HG03175 (cell line): ENCODE results near the gene LATS1.
"Not testable (repeated sequence)": the region's sequence is repeated elsewhere in the genome, so short reads cannot be mapped to it uniquely, and the experiment has no call there.

Source experiments
- ATAC-seq: cut with Tn5 transposase; IDR thresholded peaks from one replicate; pipeline ENCODE4 v1.9.1; 2021; ENCODE audit warnings: mild to moderate bottlenecking, moderate library complexity; ENCODE audit not compliant: unreplicated experiment

Gene LATS1

GRCh38 chr6:149729824-149730223, 11.9 kb upstream of the LATS1 start:
- ATAC-seq: no peak

- ATAC-seq: no peak
Observed at GRCh38 chr6:149728499-149729234, 10.8 kb upstream of the LATS1 start.

DNA sequence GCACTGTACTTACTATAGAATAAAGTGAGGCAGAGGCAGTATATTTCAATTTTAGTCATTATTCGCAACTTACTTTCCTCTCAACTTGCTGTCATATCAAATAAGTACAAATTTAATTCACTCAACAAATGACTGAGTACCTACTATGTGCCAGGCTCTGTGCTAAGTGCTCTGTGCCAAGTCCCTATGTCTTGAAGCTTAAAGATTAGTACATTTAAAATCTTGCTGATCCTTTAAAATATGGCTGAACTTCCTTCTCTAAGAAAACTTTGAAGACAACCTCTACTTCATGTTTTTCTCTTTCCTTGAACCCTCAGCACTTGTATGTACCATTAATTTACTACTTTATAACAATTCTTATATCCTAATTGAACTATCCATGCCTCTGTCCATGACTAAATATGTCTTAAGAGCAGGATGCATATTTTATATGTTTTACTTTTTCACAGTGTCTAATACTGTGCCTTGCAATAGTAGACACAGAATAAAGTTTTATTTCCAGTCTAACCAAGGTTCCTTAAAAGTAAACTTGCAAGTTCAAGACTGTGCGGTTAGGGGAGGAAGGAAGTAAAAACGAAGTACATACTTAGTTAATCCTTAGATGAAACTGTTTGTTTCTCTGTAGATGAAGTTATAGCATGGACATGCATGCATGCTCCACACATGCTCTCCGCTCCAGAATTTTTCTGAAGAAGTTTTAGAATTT, 10.0 kb upstream of the LATS1 start:
- ATAC-seq: no peak

DNA sequence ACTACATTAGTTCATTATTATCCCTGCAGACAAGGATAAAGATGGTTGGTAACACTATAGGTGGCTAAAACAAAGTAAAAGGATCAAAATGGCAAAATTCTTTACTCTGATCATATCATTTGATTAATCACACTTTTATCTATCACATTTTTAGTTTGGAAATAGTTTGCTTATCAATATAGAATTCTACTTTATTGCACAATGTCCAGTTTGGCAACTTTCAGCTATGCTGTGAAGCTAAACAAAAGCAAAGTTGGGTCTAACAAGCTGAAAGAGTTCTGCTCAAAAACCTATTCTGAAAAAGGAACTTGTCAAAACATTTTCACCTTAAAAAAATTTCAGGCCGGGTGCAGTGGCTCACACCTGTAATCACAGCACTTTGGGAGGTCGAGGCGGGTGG, 7.9 kb upstream of the LATS1 start:
- no peak for ATAC-seq

- ATAC-seq: peak; percentile 53
Observed at GRCh38 chr6:149723771-149724417, 6.0 kb upstream of the LATS1 start.

- ATAC-seq: no peak
Observed at GRCh38 chr6:149723262-149723661, 5.4 kb upstream of the LATS1 start.

GRCh38 chr6:149719531-149719930, 1.6 kb upstream of the LATS1 start:
- no peak for ATAC-seq

- ATAC-seq: no peak
Observed at GRCh38 chr6:149717255-149717587, 680 bp downstream of the LATS1 start.

GRCh38 chr6:149716181-149716963, 1.5 kb downstream of the LATS1 start:
- ATAC-seq: no peak

- ATAC-seq: no peak
Observed at GRCh38 chr6:149714442-149714841, 3.5 kb downstream of the LATS1 start.

DNA sequence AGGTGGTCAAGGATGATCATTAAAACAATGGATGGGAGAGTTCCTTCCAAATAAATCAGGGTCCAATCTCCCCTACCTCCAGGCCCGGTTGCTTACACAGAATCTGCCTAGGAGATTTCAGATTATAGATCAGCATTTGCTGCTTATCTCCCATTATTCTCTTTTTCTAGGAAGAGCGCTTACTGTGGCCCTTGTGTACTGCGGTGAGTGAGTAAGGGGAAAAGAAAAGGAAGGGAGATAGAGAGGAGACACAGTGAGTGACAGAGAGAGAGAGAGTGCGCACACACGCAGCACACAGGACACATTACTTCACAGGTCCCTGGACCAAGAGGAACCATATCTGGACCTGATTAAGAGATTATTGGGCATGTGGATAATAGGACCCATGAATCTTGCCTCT, 6.2 kb downstream of the LATS1 start:
- no peak for ATAC-seq

DNA sequence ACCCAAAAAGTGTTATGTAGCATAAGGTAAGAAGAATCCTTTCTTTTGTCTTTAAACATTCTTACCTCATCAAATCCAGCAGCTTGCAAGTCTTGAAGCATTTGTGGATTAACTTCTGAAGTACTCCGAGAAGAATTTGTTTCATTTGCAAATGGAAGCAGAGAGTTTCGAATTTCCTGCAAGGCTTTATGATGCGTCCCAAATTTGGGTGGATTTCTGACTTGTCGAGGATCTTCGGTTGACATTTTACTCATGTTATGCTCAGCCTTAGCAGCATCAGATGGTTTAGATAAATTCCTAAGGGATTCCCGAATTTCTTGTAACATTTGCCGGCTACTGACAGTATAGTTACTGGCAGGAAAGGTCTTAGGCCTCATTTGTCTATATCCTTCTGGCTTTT, 16.2 kb downstream of the LATS1 start:
- ATAC-seq: no peak

- no peak for ATAC-seq
Observed at GRCh38 chr6:149699150-149699549, 18.8 kb downstream of the LATS1 start.

DNA sequence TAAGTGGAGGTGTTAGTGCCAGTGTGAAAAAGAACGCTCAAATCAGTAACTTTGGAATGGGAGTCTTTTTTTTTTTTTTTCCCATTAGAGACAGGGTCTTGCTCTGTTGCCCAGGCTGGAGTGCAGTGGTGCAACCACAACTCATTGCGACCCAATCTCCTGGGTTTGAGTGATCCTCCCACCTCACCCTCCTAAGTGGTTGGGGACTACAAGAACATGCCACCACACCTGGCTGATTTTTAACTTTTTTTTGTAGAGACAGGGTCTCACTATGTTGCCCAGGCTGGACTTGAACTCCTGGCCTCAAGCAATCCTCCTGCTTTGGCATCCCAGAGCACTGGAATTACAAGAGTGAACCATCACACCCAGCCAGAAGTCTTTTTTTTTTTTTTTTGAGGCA, 19.7 kb downstream of the LATS1 start:
- no peak for ATAC-seq

- no peak for ATAC-seq
Observed at GRCh38 chr6:149696901-149697300, 21.0 kb downstream of the LATS1 start.

GRCh38 chr6:149694921-149695320, 23.0 kb downstream of the LATS1 start:
- no peak for ATAC-seq

DNA sequence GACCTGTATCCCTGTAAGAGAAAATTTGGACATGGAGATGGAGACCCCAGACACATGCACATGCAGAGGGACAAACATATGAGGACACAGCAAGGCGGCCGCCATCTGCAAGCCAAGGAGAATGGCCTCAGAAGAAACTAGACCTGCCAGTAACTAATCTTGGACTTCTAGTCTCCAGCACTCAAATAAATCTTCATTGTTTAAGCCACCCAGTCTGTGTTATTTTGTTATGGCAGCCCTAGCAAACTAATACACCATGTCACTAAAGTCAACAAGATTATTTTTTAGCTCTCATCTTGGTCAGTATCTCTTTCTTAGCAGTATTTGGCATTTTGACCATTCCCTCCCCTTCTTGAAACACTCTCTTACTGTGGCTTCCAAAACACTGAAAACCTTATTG, 26.7 kb downstream of the LATS1 start:
- ATAC-seq: no peak

DNA sequence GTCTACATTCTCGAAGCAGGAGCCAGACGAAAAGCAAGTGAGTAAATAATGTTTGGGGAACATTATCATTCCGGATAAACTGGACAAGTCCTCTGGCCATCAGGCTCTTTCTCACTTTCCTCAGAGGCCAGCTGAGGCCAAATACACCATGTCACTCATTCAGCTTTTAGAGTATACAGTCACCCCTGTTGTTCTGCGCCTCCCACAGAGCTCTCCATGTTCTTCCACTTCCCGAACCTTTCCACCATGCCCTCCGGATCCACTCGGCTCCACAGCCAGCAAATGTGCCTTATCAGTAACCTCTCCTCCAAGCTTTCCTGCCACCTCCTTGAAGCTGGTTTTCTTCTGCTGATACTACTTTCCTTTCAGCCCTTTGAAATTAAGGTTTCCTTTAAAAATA, 31.7 kb downstream of the LATS1 start:
- ATAC-seq: no peak

DNA sequence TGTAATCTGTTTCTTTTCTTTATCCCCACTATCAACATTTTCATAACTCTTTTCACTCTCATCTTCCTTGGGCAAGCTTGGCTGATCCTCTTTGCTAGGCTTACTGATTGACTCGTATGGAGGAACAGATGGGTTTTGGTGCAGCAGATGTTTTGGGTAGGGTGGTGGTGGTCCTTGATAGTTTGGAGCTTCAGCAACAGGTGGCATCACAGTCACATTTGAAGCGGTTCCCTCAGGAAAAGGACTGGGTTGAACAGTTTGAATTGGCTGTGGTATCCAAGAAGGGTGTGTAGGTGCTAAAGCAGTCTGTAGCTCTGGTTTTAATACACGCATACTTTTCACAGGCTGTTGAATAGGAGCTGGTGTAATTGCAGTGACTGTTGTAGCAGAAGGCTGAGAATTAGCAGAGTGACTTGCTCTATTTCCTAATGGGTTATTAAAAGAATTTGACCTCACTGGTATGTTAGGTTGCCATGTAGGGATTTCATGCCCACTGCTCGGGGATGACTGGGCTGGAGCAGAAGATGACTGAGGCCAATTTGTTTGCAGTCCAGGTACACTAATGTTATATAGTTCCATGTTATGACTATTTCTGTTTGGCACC, 34.5 kb downstream of the LATS1 start:
- no peak for ATAC-seq

DNA sequence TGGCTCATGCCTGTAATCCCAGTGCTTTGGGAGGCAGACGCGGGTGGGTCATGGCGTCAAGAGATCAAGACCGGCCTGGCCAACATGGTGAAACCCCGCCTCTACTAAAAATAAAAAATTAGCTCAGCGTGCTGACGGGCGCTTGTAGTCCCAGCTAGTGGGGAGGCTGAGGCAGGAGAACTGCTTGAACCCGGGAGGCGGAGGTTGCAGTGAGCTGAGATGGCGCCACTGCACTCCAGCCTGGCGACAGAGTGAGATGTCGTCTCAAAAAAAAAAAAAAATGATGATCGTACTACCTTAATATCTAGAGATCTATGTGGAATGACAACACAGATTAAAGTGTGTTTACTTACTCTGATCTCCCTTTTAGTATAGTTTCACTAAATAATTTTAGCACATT, 36.1 kb downstream of the LATS1 start:
- not testable (repeated sequence) for ATAC-seq

DNA sequence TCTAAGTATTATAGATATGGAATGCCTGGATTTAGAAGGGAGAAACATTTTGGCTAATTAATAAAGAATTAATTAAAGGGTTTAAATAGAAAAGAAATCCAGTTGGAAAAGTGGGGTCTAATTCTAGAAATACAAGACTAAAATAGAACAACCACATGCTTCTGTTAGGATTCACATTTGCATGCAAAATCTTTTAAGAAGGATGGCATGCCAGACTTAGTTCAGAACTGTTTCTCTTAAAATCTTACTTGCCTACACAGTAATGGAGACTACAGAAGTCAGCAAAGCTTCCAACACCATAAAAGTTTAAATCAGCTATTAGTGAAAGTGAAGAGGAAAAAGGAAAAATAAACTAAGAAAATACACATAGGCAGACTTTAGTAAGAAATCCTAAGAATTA, 36.7 kb downstream of the LATS1 start:
- ATAC-seq: no peak
